GM18873 (cell line): ENCODE data around the gene NEDD8.

Experiments
- ATAC-seq: cut with Tn5 transposase; IDR thresholded peaks from one replicate; pipeline ENCODE4 v1.9.1; 2021; ENCODE audit warnings: mild to moderate bottlenecking, moderate library complexity, moderate number of reproducible peaks; ENCODE audit not compliant: unreplicated experiment, low FRiP score

NEDD8 gene

GRCh38 chr14:24264298-24264697, 32.1 kb upstream of the NEDD8 start:
- no peak for ATAC-seq

GRCh38 chr14:24263848-24264247, 31.7 kb upstream of the NEDD8 start:
- no peak for ATAC-seq

- ATAC-seq = no peak
These were observed 30.9 kb upstream of the NEDD8 start, which contains the start of gene TGM1 for GRCh38 chr14:24262821-24263733. Gene TGM1, minus strand, starts transcription at chr14:24263177. Its CDS starts 825 bp downstream, at chr14:24262352.

GRCh38 chr14:24261969-24262327, 29.8 kb upstream of the NEDD8 start:
- ATAC-seq = no peak

- no peak for ATAC-seq
These were observed 29.2 kb upstream of the NEDD8 start for GRCh38 chr14:24261256-24261968.

- no peak for ATAC-seq
These were observed 28.6 kb upstream of the NEDD8 start for GRCh38 chr14:24260780-24261157.

- no peak for ATAC-seq
These were observed 28.0 kb upstream of the NEDD8 start for GRCh38 chr14:24260026-24260779.

GRCh38 chr14:24259282-24260025, 27.3 kb upstream of the NEDD8 start:
- no peak for ATAC-seq

- no peak for ATAC-seq
These were observed 26.5 kb upstream of the NEDD8 start for GRCh38 chr14:24258548-24259265.

- no peak for ATAC-seq
These were observed 26.0 kb upstream of the NEDD8 start for GRCh38 chr14:24258119-24258518.

- ATAC-seq = no peak
These were observed 24.8 kb upstream of the NEDD8 start for GRCh38 chr14:24256960-24257359.

GRCh38 chr14:24255931-24256711, 24.0 kb upstream of the NEDD8 start:
- ATAC-seq = no peak

- ATAC-seq = no peak
These were observed 23.3 kb upstream of the NEDD8 start for GRCh38 chr14:24255438-24255837.

GRCh38 chr14:24254630-24255392, 22.6 kb upstream of the NEDD8 start:
- no peak for ATAC-seq

- no peak for ATAC-seq
These were observed 21.8 kb upstream of the NEDD8 start for GRCh38 chr14:24253936-24254335.

GRCh38 chr14:24252289-24253124, 20.3 kb upstream of the NEDD8 start:
- no peak for ATAC-seq

GRCh38 chr14:24251880-24252288, 19.7 kb upstream of the NEDD8 start:
- no peak for ATAC-seq
